Sigmoid colon (tissue), 7 donors: ENCODE results near the gene POM121L2. TPM values are rescaled to one million over a fixed set of nuclear protein-coding genes. Genes with fewer than 3 reads are reported as not detected.

Experiments
- DNase-seq: peaks from one replicate; pipeline ENCODE4 v3.0.0-alpha.2; 2019
- H3K27ac ChIP-seq, 4 donors: fragments of 200-600 bp; sonication (generic); one replicate each; pipeline ENCODE4 v1.5.1; 2016 to 2019; ENCODE audit warnings: mild to moderate bottlenecking in 1 of 4
- H3K27me3 ChIP-seq, 3 donors: fragments of 200-600 bp; sonication (generic); one replicate each; pipeline ENCODE4 v1.5.1; 2019; ENCODE audit warnings: mild to moderate bottlenecking in 1 of 3
- H3K36me3 ChIP-seq, 4 donors: fragments of 200-600 bp; sonication (generic); one replicate each; pipeline ENCODE4 v1.5.1; 2016 to 2019
- H3K4me1 ChIP-seq, 4 donors: fragments of 200-600 bp; sonication (generic); one replicate each; pipeline ENCODE4 v1.5.1; 2017 to 2019
- H3K4me3 ChIP-seq, 4 donors: fragments of 200-600 bp; sonication (generic); one replicate each; pipeline ENCODE4 v1.5.1; 2017 to 2019; ENCODE audit warnings: mild to moderate bottlenecking in 2 of 4, moderate library complexity in 1 of 4
- H3K9me3 ChIP-seq, 4 donors: fragments of 200-600 bp in 3 of 4; sonication (generic) in 3 of 4; one replicate each; pipeline versions ENCODE4 v1.5.1 to v1.6.1; 2013 to 2019
- CTCF ChIP-seq, 4 experiments: fragments of 450-650 bp in 3 of 4; fragments of 200-600 bp in 1 of 4; IDR thresholded peaks; one replicate each; pipeline ENCODE4 v1.5.1; 2016 to 2019; ENCODE audit warnings: antibody characterized with exemption in 4 of 4, mild to moderate bottlenecking in 3 of 4, moderate library complexity in 2 of 4
- EP300 ChIP-seq, 4 donors: sonication (generic); formaldehyde crosslinking; IDR thresholded peaks; one replicate each; pipeline ENCODE4 v1.6.1; 2017; ENCODE audit warnings: antibody characterized with exemption in 4 of 4
- POLR2A ChIP-seq, 2 donors: fragments of 450-650 bp; IDR thresholded peaks; one replicate each; pipeline ENCODE4 v1.6.1; 2016; ENCODE audit warnings: antibody characterized with exemption in 2 of 2, mild to moderate bottlenecking in 2 of 2, moderate library complexity in 2 of 2
- POLR2AphosphoS5 ChIP-seq, 4 donors: sonication (generic); formaldehyde crosslinking; IDR thresholded peaks; one replicate each; pipeline ENCODE4 v1.6.1; 2017; ENCODE audit warnings: antibody characterized with exemption in 4 of 4
- WGBS, 2 donors: extraction: QIAGEN DNeasy Blood & Tissue Kit; methylation state at CpG; one replicate each; pipeline ENCODE4 v1.1.7; 2013; 5-methylcytosine and 5-hydroxymethylcytosine counted together
- intact Hi-C: fragments of 100-400 bp; cut with DNase I; formaldehyde crosslinking; loops from one replicate; pipeline ENCODE4 v1.15.1; 2023
- polyA plus RNA-seq, 3 donors: library from polyadenylated mRNA; stranded (reverse); fragments of 200-250 nt; gene quantifications; one replicate each; pipeline ENCODE4 v1.2.3, GENCODE V29; 2013
- total RNA-seq, 4 donors: library from RNA; depleted of rRNA; stranded (reverse); fragments of >200 nt; gene quantifications; one replicate each; pipeline ENCODE4 v1.1.0, GENCODE V29; 2016
- donor health status: healthy with polysubstance abuse.
- donor health status: Bipolar disorder and iron deficiency.
- donor health status: healthy.

Gene POM121L2
- total and polyA plus RNA-seq, 7 donors, result not detected

GRCh38 chr6:27334141-27334540, 22.1 kb upstream of the POM121L2 start:
- no peaks in the 10 kb centered on the region for H3K36me3 ChIP-seq
- WGBS, 2 donors, result 49 to 81% methylated on average over 10 of the region's 10 CpGs
- TF ChIP-seq CTCF (IDR thresholded peaks at IDR 0.05) (no peak), EP300 (IDR thresholded peaks at IDR 0.05) (no peak), POLR2AphosphoS5 (IDR thresholded peaks at IDR 0.05) (no peak), POLR2A (IDR thresholded peaks at IDR 0.05) (no peak)
- peaks cover 0 to 6% (median 0%) of the 10 kb centered on the region in 4 donors for H3K4me1 ChIP-seq
- no peak for DNase-seq
- H3K27me3 ChIP-seq, result peaks cover 0 to 42% (median 0%) of the 10 kb centered on the region in 3 donors
- H3K9me3 ChIP-seq, result peaks cover 0 to 6% (median 0%) of the 10 kb centered on the region in 4 donors
- no peak overlapping the region for H3K27ac ChIP-seq
- intact Hi-C loops, result no loop called here
- H3K4me3 ChIP-seq, result no peak overlapping the region

GRCh38 chr6:27333642-27334040, 21.6 kb upstream of the POM121L2 start:
- WGBS, 2 donors, result 61 to 80% methylated on average over 3 of the region's 3 CpGs
- TF ChIP-seq CTCF (IDR thresholded peaks at IDR 0.05), result no peak
- TF ChIP-seq POLR2A (IDR thresholded peaks at IDR 0.05), result no peak
- TF ChIP-seq EP300 (IDR thresholded peaks at IDR 0.05), result no peak
- TF ChIP-seq POLR2AphosphoS5 (IDR thresholded peaks at IDR 0.05), result no peak
- DNase-seq, result no peak

GRCh38 chr6:27332692-27333641, 20.9 kb upstream of the POM121L2 start:
- no peak for TF ChIP-seq EP300 (IDR thresholded peaks at IDR 0.05)
- no peak for TF ChIP-seq CTCF (IDR thresholded peaks at IDR 0.05)
- TF ChIP-seq POLR2AphosphoS5 (IDR thresholded peaks at IDR 0.05), result no peak
- no peak for TF ChIP-seq POLR2A (IDR thresholded peaks at IDR 0.05)
- H3K4me1 ChIP-seq, result peaks cover 0 to 6% (median 0%) of the 10 kb centered on the region in 4 donors
- intact Hi-C loops, result no loop called here
- H3K4me3 ChIP-seq, result peak overlapping the region in 2 of 4 donors; percentile 8 to 18
- H3K27ac ChIP-seq, result no peak overlapping the region
- DNase-seq, result no peak
- peaks cover 0 to 6% (median 0%) of the 10 kb centered on the region in 4 donors for H3K9me3 ChIP-seq
- WGBS, 2 donors, result 9 to 13% methylated on average over 32 of the region's 32 CpGs
- H3K27me3 ChIP-seq, result peaks cover 0 to 44% (median 0%) of the 10 kb centered on the region in 3 donors
- H3K36me3 ChIP-seq, result no peaks in the 10 kb centered on the region

More at GRCh38 chr6:27333642-27334040, 21.6 kb upstream of the POM121L2 start:
- Histone ChIP-seq H3K4me1 (peaks cover 0 to 6% (median 0%) of the 10 kb centered on the region in 4 donors), H3K4me3 (no peak overlapping the region), H3K36me3 (no peaks in the 10 kb centered on the region), H3K27ac (no peak overlapping the region), H3K9me3 (peaks cover 0 to 6% (median 0%) of the 10 kb centered on the region in 4 donors), H3K27me3 (peaks cover 0 to 42% (median 0%) of the 10 kb centered on the region in 3 donors)
- intact Hi-C loops, result no loop called here

- H3K36me3 ChIP-seq, result no peaks in the 10 kb centered on the region
- H3K9me3 ChIP-seq, result no peaks in the 10 kb centered on the region
- no peak overlapping the region for H3K27ac ChIP-seq
- intact Hi-C loops, result no loop called here
- no peaks in the 10 kb centered on the region for H3K4me1 ChIP-seq
- WGBS, 2 donors, result 18 to 28% methylated on average over 1 of the region's 1 CpG
- TF ChIP-seq POLR2AphosphoS5 (IDR thresholded peaks at IDR 0.05) (no peak), POLR2A (IDR thresholded peaks at IDR 0.05) (no peak), CTCF (IDR thresholded peaks at IDR 0.05) (no peak), EP300 (IDR thresholded peaks at IDR 0.05) (no peak)
- no peak for DNase-seq
- H3K4me3 ChIP-seq, result no peak overlapping the region
- peaks cover 0 to 32% (median 0%) of the 10 kb centered on the region in 3 donors for H3K27me3 ChIP-seq
Observed at GRCh38 chr6:27327023-27327738, 15.1 kb upstream of the POM121L2 start.
